HFF-Myc (cell line): ENCODE measurements around the gene ACOT7.

Experiments
- DNase-seq: peaks from one replicate; pipeline ENCODE4 v3.0.0-alpha.2; 2011; ENCODE audit warnings: low read depth; ENCODE audit errors: extremely low read depth
- H3K4me3 ChIP-seq: replicated peaks from 2 replicates; pipeline ENCODE4 v1.5.1; 2011; ENCODE audit warnings: low read depth, mild to moderate bottlenecking, control low read depth, low read length
- CTCF ChIP-seq: IDR thresholded peaks from 2 replicates; pipeline ENCODE4 v1.5.1; 2012; ENCODE audit warnings: mild to moderate bottlenecking, low read depth, low read length, control low read depth; ENCODE audit errors: missing control alignments

ACOT7 gene

DNA sequence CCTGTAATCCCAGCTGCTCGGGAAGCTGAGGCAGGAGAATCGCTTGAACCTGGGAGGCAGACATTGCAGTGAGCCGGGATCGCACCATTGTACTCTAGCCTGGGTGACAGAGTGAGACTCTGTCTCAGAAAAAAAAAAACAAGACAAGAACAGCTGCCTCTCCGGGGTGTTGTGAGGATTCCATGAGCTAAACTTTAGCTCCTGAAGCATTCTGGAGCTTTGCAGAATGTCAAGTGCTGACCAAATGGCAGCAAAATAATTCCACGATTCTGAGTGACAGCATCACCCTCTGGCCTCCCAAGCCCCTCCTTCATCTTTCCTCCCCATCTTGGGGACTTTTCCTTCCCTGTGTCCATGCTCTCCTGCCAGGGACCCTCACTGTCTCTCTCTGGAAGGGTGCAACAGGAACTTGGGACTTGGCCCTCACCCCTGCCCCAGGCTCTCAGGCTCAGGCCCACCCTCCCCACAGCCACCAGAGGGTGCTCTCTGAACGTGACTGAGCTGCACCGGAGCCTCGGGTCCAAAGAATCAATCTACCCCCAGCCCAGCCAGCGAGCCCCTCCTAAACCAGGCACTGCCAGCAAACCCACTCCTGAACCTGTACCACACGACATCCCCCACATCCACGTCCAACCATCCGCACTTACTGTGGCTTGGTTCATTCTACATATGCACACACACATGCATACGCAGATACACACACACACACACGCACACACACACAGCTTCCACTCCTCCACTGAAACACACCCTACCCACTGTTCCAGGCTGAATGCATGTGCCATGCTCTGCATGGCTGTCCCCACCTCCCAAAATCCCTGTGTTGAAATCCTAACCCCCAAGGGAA is 45.7 kb downstream of the ACOT7 start:
- peak; percentile 81 for TF ChIP-seq CTCF
- no peak for DNase-seq
- no peak overlapping the region for H3K4me3 ChIP-seq

- no peak for TF ChIP-seq CTCF
- no peak for DNase-seq
- H3K4me3 ChIP-seq: no peak overlapping the region
Observed at GRCh38 chr1:6345460-6345859, 48.1 kb downstream of the ACOT7 start.

DNA sequence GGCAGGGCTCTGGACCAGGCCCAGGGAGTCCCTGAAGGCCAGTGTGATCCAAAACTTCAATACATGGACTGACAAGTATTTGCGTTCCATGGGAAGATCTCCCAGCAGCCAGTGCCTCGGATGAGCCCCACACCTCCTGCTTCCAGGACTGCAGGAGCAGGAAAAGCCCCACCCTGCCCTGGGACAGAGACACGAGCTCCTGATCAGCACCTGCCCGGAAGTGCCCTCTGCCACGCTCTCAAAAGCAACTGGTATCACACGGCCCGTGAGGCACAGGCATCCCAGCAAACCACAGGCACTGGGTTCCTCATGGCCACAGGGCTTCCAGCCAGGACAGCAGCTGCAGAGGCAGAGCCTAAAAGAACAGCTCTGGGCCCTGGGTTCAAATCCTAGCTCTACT is 48.6 kb downstream of the ACOT7 start:
- no peak overlapping the region for H3K4me3 ChIP-seq
- no peak for TF ChIP-seq CTCF
- DNase-seq: no peak

GRCh38 chr1:6343506-6344405 is 49.8 kb downstream of the ACOT7 start:
- no peak overlapping the region for H3K4me3 ChIP-seq
- peak; percentile 98 for TF ChIP-seq CTCF
- peak; percentile 53 for DNase-seq

DNA sequence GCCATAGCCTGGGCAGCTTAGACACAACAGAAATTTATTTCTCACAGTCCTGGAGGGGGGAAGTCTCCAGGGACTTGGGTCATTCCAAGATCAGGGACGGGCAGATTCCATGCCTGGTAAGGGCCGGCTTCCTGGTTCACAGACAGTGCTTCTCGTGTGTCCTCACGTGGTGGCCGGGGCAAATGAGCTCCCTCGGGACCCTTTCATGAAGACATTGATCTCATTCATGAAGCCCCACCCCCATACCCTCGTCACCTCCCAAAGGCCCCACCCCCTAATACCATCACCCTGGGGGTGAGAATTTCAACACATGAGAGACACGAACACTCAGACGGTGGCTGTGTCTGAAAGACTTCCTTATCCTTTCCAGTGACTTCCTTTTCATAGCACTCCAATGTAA is 51.5 kb downstream of the ACOT7 start:
- no peak for TF ChIP-seq CTCF
- DNase-seq: no peak
- no peak overlapping the region for H3K4me3 ChIP-seq

DNA sequence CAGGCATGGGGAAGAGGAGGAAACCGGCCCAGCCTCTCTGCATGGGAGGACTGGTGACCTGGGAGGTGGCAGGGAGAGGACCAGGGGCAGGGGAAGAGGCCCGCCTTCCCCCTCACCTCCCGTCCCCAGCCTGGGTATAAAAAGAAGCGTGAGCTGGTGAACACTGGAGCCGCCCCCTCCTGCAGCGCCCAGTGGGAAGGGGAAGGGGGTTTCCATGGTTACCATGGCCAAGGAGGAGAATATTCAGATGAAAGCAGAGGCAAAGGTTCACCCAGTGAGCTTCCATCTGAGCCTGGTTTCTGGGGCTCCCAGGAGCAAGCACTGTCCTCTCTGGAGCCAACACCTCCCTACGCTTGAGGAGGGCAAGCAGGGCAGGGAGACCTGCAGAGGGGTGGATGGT is 54.9 kb downstream of the ACOT7 start:
- H3K4me3 ChIP-seq: no peak overlapping the region
- TF ChIP-seq CTCF: no peak
- DNase-seq: no peak
